Neuron (in vitro differentiated cells): ENCODE results near the gene CD300E.

Source experiments
- H2AFZ ChIP-seq: one replicate; pipeline ENCODE4 v1.6.1; 2013; ENCODE audit warnings: low read depth, mild to moderate bottlenecking, inconsistent platforms, low read length, moderate library complexity
- H3K27me3 ChIP-seq: one replicate; pipeline ENCODE4 v1.6.1; 2013; ENCODE audit warnings: low read length; ENCODE audit not compliant: insufficient read depth
- H3K36me3 ChIP-seq: one replicate; pipeline ENCODE4 v1.6.1; 2013; ENCODE audit warnings: low read length; ENCODE audit not compliant: insufficient read depth
- H3K4me1 ChIP-seq: one replicate; pipeline ENCODE4 v1.6.1; 2013; ENCODE audit warnings: low read length; ENCODE audit not compliant: insufficient read depth
- H3K4me3 ChIP-seq: 2 replicates; pipeline ENCODE4 v1.5.1; 2013; ENCODE audit warnings: mild to moderate bottlenecking, low read length, moderate library complexity
- H3K9me3 ChIP-seq: one replicate; pipeline ENCODE4 v1.6.1; 2013; ENCODE audit warnings: low read length

The CD300E gene, protein sequence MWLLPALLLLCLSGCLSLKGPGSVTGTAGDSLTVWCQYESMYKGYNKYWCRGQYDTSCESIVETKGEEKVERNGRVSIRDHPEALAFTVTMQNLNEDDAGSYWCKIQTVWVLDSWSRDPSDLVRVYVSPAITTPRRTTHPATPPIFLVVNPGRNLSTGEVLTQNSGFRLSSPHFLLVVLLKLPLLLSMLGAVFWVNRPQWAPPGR

DNA sequence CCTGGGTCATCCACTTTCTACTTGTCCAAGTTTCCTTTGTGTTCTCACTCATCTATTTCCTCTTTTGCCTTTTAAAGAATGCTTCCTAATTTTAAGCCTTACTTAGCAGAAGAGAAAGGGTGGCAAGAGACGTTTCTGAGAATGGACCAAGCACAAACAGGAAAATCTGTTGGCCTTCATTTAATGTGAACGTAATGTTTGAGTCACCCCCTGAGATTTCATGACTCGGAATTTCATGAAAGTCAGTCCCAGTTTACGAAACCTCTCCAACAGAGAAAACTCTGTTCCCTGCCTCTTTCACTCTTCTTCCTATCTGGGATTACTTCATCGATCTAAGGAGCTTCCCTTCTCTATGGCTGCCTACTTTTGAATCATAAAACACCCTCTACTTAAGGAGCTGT is at the start of gene CD300E:
CD300E (minus strand) TSS at position 46 of the 401 bp plus-strand sequence. CDS start 117 bp downstream, outside the sequence.
- H2AFZ ChIP-seq = no peak within 1 kb of the TSS
- H3K9me3 ChIP-seq = no peaks in the 10 kb centered on the region
- H3K4me1 ChIP-seq = no peaks in the 10 kb centered on the region
- no peaks in the 10 kb centered on the region for H3K36me3 ChIP-seq
- no peaks in the 10 kb centered on the region for H3K27me3 ChIP-seq
- no peak within 1 kb of the TSS for H3K4me3 ChIP-seq

GRCh38 chr17:74671031-74671771 is 47.7 kb upstream of the CD300E start:
- Histone ChIP-seq H3K9me3 (no peaks in the 10 kb centered on the region), H3K4me1 (no peaks in the 10 kb centered on the region), H3K4me3 (no peak overlapping the region), H3K36me3 (no peaks in the 10 kb centered on the region), H3K27me3 (peaks cover 25% of the 10 kb centered on the region), H2AFZ (no peak overlapping the region)

GRCh38 chr17:74670329-74670728 is 46.8 kb upstream of the CD300E start:
- Histone ChIP-seq H3K4me1 (no peaks in the 10 kb centered on the region), H3K36me3 (no peaks in the 10 kb centered on the region), H3K9me3 (no peaks in the 10 kb centered on the region), H3K4me3 (no peak overlapping the region), H2AFZ (no peak overlapping the region), H3K27me3 (peaks cover 20% of the 10 kb centered on the region)

GRCh38 chr17:74663561-74663960 is 40.0 kb upstream of the CD300E start:
- Histone ChIP-seq H2AFZ (no peak overlapping the region), H3K9me3 (no peaks in the 10 kb centered on the region), H3K27me3 (peaks cover 7% of the 10 kb centered on the region), H3K4me3 (no peak overlapping the region), H3K36me3 (no peaks in the 10 kb centered on the region), H3K4me1 (no peaks in the 10 kb centered on the region)

GRCh38 chr17:74659889-74660288 is 36.4 kb upstream of the CD300E start:
- Histone ChIP-seq H3K9me3 (no peaks in the 10 kb centered on the region), H2AFZ (no peak overlapping the region), H3K4me1 (no peaks in the 10 kb centered on the region), H3K36me3 (no peaks in the 10 kb centered on the region), H3K4me3 (no peak overlapping the region), H3K27me3 (peaks cover 7% of the 10 kb centered on the region)

GRCh38 chr17:74658620-74659019 is 35.1 kb upstream of the CD300E start:
- Histone ChIP-seq H3K4me1 (no peaks in the 10 kb centered on the region), H3K9me3 (no peaks in the 10 kb centered on the region), H3K36me3 (no peaks in the 10 kb centered on the region), H2AFZ (no peak overlapping the region), H3K4me3 (no peak overlapping the region), H3K27me3 (peaks cover 2% of the 10 kb centered on the region)

- H3K27me3 ChIP-seq = peaks cover 24% of the 10 kb centered on the region
- no peak overlapping the region for H2AFZ ChIP-seq
- H3K9me3 ChIP-seq = no peaks in the 10 kb centered on the region
- H3K4me1 ChIP-seq = no peaks in the 10 kb centered on the region
- H3K36me3 ChIP-seq = no peaks in the 10 kb centered on the region
- H3K4me3 ChIP-seq = no peak overlapping the region
These were observed 31.2 kb upstream of the CD300E start for GRCh38 chr17:74654742-74655141.

DNA sequence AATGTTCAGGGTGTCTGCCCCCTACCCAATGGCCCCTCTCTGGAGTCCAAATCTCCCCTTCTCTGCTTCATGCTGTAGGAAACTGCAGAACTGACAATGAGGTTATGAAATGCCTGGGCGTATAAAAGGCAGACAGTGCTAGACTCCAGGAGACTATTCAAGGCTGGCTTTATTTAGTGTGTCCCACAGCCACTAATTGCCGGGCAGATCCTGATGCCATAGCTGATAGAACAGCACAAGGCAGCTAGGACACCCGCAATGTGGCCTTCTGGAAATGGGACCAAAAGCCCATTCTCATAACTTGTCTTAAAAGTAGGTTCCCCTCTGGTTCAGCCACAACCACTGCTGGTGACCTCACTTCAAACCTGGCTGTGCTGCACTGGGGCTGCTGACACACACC is 28.5 kb upstream of the CD300E start:
- Histone ChIP-seq H3K4me1 (no peaks in the 10 kb centered on the region), H2AFZ (no peak overlapping the region), H3K9me3 (no peaks in the 10 kb centered on the region), H3K36me3 (no peaks in the 10 kb centered on the region), H3K4me3 (no peak overlapping the region), H3K27me3 (peaks cover 32% of the 10 kb centered on the region)

GRCh38 chr17:74649909-74650308 is 26.4 kb upstream of the CD300E start:
- no peaks in the 10 kb centered on the region for H3K36me3 ChIP-seq
- no peaks in the 10 kb centered on the region for H3K9me3 ChIP-seq
- peaks cover 32% of the 10 kb centered on the region for H3K27me3 ChIP-seq
- no peaks in the 10 kb centered on the region for H3K4me1 ChIP-seq
- no peak overlapping the region for H3K4me3 ChIP-seq
- no peak overlapping the region for H2AFZ ChIP-seq

DNA sequence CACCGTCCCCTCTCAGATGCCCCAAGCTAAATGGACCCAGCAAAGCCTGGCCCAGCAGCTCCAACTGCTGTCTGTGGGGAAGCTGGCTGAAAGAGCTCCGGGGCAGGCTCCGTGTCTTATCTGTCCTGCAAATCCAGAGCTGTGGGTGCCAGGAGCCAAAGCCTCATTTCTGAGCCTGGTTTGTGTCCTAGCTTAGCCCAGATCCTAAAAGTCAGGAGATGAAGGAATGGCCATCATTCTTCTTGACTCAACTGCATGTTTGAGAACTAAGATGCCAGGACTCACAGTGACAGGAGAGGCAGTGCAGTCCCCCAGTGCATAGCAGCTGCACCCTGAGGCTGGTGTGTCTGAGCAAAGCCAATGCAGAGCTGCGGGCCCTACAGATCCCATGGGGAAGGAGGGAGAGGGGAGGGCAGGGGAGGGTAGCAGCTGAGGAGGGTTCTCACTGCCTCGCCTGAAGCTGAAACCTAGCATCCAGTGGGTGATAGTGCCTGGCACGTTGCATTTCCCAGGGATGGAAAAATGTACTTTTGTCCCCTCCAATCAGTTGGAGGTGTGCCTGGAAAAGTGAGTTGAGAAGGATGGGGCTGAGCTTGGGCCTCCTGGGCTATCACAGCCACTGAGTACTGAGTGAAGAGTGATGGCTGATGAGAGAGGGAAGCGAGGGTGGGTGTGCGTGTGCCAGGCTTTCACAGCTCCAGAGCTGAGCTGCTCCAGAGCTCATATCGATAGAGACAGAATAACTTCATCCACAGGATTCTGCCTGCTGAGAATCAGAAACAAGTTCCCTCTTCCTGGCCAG is 24.5 kb upstream of the CD300E start:
- Histone ChIP-seq H3K4me1 (no peaks in the 10 kb centered on the region), H3K4me3 (no peak overlapping the region), H2AFZ (no peak overlapping the region), H3K36me3 (no peaks in the 10 kb centered on the region), H3K9me3 (no peaks in the 10 kb centered on the region), H3K27me3 (peaks cover 29% of the 10 kb centered on the region)

DNA sequence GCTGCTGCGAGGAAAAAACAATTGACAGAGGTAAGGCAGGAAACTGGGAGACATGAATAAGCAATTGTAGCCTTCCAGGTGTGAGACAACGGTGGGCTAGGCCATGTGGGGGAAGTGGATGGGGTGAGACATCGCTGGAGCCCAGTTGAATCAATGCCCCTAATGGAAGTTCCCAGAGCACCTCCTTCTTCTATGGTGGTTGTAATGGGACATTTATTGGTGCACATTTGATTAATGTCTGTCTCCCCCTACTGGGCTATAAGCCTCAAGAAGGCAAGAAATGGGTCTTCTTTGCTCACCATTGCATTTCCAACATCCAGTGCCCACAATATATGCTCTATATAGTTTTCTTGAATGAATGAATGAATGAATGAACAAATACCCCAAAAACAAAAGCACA is 22.7 kb upstream of the CD300E start:
- H3K36me3 ChIP-seq = no peaks in the 10 kb centered on the region
- no peak overlapping the region for H3K4me3 ChIP-seq
- no peak overlapping the region for H2AFZ ChIP-seq
- no peaks in the 10 kb centered on the region for H3K4me1 ChIP-seq
- H3K27me3 ChIP-seq = peaks cover 19% of the 10 kb centered on the region
- no peaks in the 10 kb centered on the region for H3K9me3 ChIP-seq

- Histone ChIP-seq H3K4me3 (no peak overlapping the region), H3K27me3 (peaks cover 11% of the 10 kb centered on the region)
These were observed 21.5 kb upstream of the CD300E start for GRCh38 chr17:74645010-74645409.

GRCh38 chr17:74644419-74644818 is 20.9 kb upstream of the CD300E start:
- no peak overlapping the region for H3K4me3 ChIP-seq
- no peaks in the 10 kb centered on the region for H3K9me3 ChIP-seq

More at GRCh38 chr17:74645010-74645409, 21.5 kb upstream of the CD300E start:
- no peaks in the 10 kb centered on the region for H3K9me3 ChIP-seq
- no peak overlapping the region for H2AFZ ChIP-seq
- H3K4me1 ChIP-seq = no peaks in the 10 kb centered on the region
- no peaks in the 10 kb centered on the region for H3K36me3 ChIP-seq

More at GRCh38 chr17:74644419-74644818, 20.9 kb upstream of the CD300E start:
- no peaks in the 10 kb centered on the region for H3K4me1 ChIP-seq
- H3K36me3 ChIP-seq = no peaks in the 10 kb centered on the region
- no peak overlapping the region for H2AFZ ChIP-seq
- H3K27me3 ChIP-seq = peaks cover 13% of the 10 kb centered on the region
